Epithelial cell of esophagus (primary cell): ENCODE results near the gene EIF2B2.
A peak's percentile ranks its signal among the peaks of the same experiment; 100 is the strongest.

Experiments
- DNase-seq: peaks from one replicate; pipeline ENCODE4 v3.0.0; 2010; ENCODE audit warnings: low read depth
- H3K4me3 ChIP-seq: 2 replicates; pipeline ENCODE4 v1.5.1; 2011; ENCODE audit warnings: mild to moderate bottlenecking, low read length, control low read depth
- CTCF ChIP-seq: IDR thresholded peaks from 2 replicates; pipeline ENCODE4 v1.5.1; 2011; ENCODE audit warnings: low read depth, mild to moderate bottlenecking, low read length, control low read depth, inconsistent platforms; ENCODE audit not compliant: insufficient read depth; ENCODE audit errors: missing control alignments

The EIF2B2 gene

DNA sequence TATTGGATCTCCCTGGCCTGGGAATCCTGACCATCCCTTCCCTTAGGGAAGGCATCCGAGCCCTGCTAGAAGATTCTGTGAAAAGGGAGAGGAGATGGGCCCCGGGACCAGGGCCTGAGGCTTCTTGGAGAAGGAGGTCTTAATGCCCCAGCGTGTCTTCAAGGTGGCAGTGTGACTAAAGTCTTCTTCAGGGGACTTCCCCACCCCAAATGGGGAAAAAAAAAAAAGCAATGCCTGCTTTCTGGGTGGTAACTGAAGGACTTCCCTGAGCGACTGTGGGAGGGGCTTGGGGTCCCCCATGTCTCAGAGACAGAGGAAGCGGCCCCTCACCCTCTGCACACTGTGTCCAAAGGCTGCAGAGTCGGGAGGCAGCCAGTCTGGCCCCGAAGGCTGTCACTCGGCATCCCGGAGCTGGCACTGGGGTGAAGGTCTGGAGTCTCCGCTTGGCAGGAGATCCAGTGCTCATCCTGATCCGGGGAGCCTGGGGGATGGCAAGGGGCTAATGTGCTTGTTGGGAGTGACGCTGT, 39.5 kb upstream of the EIF2B2 start:
- DNase-seq = no peak
- no peak for TF ChIP-seq CTCF
- H3K4me3 ChIP-seq = no peak overlapping the region

GRCh38 chr14:74963705-74964271, 38.9 kb upstream of the EIF2B2 start:
- H3K4me3 ChIP-seq = no peak overlapping the region
- no peak for TF ChIP-seq CTCF

DNA sequence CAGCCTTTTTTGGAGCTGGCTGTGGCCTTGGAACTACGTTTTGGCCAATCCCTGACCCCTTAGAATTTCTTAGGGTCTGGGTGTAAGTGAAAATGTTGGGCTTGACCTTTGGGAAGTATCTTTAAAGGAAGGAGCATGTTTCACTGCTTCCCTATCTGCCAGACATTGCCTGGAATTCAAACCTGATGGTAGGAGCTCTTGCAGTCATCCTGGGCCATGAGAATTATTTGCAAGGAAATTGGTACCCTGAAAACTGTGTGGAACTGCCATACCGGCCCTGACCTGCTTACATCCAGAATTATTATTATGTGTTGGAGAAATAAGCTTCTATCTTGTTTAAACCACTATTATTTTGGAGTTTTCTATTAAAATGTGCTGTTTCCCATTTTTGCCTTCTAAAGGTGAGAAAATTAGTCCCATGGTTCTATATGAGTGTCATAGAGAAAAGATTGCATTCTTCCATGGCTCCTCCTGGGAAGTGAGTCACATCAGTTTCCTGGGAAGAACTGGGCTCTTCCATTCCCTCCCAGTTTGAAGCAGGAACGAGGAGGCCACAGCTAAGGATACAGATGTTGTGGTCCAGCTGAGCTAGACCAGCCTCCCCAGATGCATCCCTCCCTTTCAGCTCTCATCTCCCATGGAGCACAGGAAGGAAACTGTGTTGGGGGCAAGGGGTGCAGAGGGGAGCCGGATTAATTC, 37.8 kb upstream of the EIF2B2 start:
- no peak overlapping the region for H3K4me3 ChIP-seq
- TF ChIP-seq CTCF = no peak
- peak; percentile 66 for DNase-seq

More at GRCh38 chr14:74963705-74964271, 38.9 kb upstream of the EIF2B2 start:
- peak; percentile 86 for DNase-seq

DNA sequence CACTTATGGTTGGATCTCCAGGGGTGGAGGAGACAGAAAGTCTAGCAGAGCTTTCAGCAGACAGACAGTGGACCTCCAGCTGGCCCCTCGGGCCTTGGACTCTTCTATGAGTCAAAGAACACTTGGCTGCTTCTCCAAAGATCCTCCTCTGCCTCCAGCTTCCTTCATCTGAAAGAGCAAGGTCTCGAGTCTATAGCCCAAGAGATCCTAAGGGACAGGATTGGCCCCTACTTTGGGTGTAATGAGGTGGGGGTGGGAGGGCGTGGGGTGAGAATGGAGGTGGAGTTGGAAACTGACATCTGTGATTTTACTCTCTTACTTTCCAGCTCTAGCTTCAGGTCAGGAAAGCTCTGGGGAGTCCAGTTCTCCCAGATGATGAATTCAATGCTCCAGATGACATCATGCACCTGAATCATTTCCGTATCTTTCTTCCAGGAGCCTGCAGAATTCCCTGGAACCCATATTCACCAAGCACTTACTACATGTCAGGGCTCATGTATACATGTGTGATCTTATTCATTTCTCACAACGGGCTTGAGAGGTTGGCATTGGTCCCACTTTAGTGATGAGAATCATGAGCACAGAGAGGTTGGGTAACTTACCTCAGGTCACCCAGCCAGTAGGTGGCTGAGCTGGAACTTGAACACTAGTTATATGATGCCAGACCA, 37.1 kb upstream of the EIF2B2 start:
- no peak overlapping the region for H3K4me3 ChIP-seq
- TF ChIP-seq CTCF = no peak
- peak; percentile 98 for DNase-seq

DNA sequence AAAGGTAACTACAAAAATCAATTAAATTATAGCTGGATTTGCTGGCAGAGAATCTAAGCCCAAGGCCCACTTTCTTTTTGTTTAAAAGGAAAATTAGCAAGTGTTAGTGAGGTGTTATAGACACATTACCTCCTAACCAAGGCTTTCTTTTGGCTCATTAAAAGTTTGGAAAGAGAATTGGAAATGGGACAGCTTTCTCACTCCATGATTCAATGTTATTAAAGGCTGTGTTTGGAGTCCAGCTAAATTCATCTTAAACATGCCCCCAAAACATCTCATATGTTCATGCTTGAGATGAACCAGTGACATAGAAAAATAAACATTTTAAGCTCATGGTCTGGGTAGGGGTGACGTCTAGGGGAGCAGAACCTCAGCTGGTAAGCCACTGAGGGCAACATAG, 33.9 kb upstream of the EIF2B2 start:
- no peak for DNase-seq
- no peak overlapping the region for H3K4me3 ChIP-seq
- TF ChIP-seq CTCF = no peak

GRCh38 chr14:74973003-74973653, 29.6 kb upstream of the EIF2B2 start:
- peak; percentile 54 for DNase-seq
- no peak overlapping the region for H3K4me3 ChIP-seq
- no peak for TF ChIP-seq CTCF
